Left lobe of liver (tissue), 2 donors: ENCODE measurements around the gene NEDD9. TPM values are rescaled to one million over a fixed set of nuclear protein-coding genes. Genes with fewer than 3 reads are reported as not detected.

Source experiments
- ATAC-seq: fragments of 200-7000 bp; cut with Tn5 transposase; one replicate; pipeline ENCODE4 v1.9.1; 2020; ENCODE audit warnings: mild to moderate bottlenecking, moderate library complexity
- DNase-seq: peaks from one replicate; pipeline ENCODE4 v3.0.0-alpha.2; 2020; ENCODE audit warnings: low spot score
- total RNA-seq: library from RNA; stranded (reverse); gene quantifications from one replicate; pipeline ENCODE4 v1.2.1, GENCODE V29; 2021
- donor health status: DM: no; HTN: no; CAD: no; lungs with moderate emphysema.
- donor health status: DM: no; HTN: yes; CAD: no.

Gene NEDD9
- total RNA-seq, 1 donor from 2014 or later: 11.7 TPM

DNA sequence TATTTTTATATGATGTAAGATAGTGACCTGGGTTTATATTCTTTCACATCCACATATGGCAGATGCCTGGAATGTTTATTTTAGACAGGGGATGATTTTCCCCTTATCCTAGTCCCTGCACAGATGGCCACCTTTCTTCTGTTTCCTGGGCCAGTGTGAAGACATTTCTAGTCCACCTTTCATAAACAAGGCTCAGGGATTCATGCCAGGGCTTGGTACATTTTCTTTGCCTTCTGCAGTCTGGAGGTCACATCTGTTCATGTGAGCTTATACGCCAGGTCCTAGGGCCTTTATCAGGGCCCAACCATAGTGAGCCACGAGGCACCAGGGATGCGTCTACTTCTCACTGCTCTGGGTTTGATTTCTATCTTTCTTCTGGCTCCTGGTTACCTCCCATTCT lies 82.9 kb downstream of the NEDD9 start:
- ATAC-seq (no peak), DNase-seq (no peak)

- DNase-seq (no peak), ATAC-seq (no peak)
Observed at GRCh38 chr6:11146117-11146826, 86.2 kb downstream of the NEDD9 start.

DNA sequence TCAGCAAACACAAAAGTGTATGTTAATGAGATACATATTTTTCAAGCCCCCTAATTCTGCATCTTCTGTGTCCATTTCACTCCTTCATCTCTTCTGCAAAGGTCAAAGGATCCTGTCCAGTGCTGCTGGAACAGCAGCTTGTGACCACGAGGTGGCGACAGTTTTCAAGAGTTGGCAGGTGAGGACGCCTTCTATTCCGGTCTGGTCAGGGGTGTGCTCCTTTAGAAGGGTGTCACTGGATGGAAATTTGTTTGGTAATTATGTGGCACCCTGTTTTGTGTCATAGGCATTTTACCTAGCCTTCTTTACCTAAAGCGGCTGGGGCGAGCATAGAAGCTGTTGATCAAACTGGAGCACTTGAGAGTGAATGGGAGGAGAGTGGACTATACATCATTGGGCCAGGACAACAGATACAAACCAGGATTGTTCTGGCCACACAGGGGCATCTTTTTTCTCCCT lies 88.0 kb downstream of the NEDD9 start:
- peak; percentile 76 for DNase-seq
- peak; percentile 98 for ATAC-seq

- DNase-seq: peak; percentile 56
- ATAC-seq: peak; percentile 54
Observed at GRCh38 chr6:11143394-11144371, 88.8 kb downstream of the NEDD9 start.

DNA sequence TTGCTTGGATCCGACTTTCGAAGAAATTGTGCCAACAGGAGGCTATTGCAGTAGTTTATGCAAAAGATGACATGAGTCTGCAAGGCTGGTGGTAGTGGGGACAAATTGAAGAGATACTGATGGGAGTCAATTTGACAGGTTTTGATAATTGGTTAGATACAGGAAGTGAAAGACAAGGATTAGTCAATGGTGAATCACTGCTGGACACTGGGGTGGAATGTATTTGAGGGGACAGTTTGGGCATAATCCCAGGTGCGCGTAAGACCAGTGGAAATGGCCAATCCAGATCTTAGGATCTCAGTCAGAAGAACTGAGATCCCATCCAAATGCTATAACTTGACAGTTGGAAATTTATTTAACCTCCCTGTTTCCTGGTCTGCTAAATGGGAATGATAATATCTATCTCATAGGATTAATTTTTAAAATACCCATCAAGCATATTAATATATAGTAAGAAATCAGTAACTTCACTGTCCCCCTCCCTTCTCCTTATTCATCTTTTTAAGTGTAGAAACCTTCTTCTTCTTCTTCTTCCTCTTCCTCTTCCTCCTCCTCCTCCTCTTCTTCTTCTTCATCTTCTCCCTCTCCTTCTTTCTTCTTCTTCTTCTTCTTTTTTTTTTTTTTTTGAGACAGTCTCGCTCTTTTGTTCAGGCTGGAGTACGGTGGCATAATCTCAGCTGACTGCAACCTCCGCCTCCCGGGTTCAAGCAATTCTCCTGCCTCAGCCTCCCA lies 90.0 kb downstream of the NEDD9 start:
- no peak for DNase-seq
- ATAC-seq: no peak

GRCh38 chr6:11141295-11141694 lies 91.2 kb downstream of the NEDD9 start:
- DNase-seq (no peak), ATAC-seq (no peak)

DNA sequence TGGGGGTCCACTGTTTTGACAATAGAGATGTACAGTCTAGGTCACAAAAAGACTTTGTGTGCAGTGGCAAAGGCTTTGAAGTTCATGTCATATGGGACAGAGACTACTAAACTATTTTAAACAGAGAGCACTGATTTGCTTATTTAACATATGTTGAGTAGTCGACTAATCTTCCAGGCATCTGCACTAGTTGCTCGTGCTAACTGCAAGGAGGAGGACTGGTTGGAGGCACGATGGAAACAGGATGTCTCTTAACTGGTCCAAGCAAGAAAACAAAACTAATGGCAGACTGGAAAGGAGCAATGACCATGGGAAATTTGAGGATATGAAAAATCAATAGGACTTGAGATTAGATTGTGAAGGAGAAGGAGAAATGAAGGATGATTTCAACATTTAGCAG lies 92.4 kb downstream of the NEDD9 start:
- ATAC-seq (no peak), DNase-seq (no peak)

- DNase-seq: no peak
- no peak for ATAC-seq
Observed at GRCh38 chr6:11139051-11139960, 93.2 kb downstream of the NEDD9 start.

DNA sequence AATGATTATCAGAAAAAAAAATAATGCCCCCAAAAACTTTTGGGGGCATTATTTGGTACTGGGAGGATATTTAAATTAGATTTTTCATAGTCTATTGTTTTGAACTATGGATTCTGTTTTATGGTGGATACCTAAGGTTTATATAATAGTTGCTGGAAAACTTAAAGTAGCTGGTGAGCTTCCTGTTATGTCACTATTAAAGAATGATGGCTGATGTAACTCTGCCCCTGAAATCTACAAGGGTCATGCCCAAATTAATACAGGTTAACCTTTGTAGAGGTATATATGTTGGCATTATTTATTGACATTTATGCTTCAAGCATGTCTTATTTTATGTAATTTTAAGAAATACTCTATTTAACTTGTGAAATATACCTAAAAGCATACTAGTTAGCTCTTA lies 95.7 kb downstream of the NEDD9 start:
- ATAC-seq (no peak), DNase-seq (no peak)

Other genes starting within 250 kb of the NEDD9 start
- 5.9 TPM for gene ELOVL2, start 188.4 kb downstream of the NEDD9 start, total RNA-seq
- 5.9 TPM for gene SMIM13, start 138.8 kb downstream of the NEDD9 start, total RNA-seq
- gene ERVFRD-1, start 120.9 kb downstream of the NEDD9 start, total RNA-seq: 0.08 TPM